T-helper 9 cell (primary cell): ENCODE measurements around the gene NHEJ1.

ENCODE experiments used
- DNase-seq: peaks from one replicate; pipeline ENCODE4 v3.0.0-alpha.2; 2020

The NHEJ1 gene

DNA sequence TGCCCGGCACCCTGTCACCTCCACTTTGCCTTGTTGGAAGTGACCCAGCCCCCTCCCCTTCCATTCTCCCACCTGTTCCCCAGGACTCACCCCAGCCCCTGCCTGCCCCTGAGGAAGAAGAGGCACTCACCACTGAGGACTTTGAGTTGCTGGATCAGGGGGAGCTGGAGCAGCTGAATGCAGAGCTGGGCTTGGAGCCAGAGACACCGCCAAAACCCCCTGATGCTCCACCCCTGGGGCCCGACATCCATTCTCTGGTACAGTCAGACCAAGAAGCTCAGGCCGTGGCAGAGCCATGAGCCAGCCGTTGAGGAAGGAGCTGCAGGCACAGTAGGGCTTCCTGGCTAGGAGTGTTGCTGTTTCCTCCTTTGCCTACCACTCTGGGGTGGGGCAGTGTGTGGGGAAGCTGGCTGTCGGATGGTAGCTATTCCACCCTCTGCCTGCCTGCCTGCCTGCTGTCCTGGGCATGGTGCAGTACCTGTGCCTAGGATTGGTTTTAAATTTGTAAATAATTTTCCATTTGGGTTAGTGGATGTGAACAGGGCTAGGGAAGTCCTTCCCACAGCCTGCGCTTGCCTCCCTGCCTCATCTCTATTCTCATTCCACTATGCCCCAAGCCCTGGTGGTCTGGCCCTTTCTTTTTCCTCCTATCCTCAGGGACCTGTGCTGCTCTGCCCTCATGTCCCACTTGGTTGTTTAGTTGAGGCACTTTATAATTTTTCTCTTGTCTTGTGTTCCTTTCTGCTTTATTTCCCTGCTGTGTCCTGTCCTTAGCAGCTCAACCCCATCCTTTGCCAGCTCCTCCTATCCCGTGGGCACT lies 21.9 kb upstream of the NHEJ1 start:
- DNase-seq: no peak

GRCh38 chr2:219181531-219181930 lies 20.9 kb upstream of the NHEJ1 start:
- DNase-seq: no peak

DNA sequence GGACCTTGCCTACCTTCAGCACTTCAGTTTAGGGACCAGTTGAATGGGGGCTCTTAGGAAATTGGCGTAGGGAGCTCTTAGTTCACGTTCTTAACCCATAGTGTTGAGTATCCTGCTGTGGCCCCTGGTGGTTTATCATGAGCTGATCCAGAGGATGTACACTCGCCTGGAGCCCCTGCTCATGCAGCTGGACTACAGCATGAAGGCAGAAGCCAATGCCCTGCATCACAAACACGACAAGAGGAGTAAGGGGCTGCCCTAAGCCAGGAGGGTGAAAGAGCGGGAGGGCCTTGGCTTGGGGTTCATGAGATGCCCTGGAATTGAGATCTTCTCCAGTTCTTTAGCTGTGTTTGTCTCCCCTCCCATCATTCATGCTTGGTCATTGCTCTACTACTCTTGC lies 20.3 kb upstream of the NHEJ1 start:
- no peak for DNase-seq

DNA sequence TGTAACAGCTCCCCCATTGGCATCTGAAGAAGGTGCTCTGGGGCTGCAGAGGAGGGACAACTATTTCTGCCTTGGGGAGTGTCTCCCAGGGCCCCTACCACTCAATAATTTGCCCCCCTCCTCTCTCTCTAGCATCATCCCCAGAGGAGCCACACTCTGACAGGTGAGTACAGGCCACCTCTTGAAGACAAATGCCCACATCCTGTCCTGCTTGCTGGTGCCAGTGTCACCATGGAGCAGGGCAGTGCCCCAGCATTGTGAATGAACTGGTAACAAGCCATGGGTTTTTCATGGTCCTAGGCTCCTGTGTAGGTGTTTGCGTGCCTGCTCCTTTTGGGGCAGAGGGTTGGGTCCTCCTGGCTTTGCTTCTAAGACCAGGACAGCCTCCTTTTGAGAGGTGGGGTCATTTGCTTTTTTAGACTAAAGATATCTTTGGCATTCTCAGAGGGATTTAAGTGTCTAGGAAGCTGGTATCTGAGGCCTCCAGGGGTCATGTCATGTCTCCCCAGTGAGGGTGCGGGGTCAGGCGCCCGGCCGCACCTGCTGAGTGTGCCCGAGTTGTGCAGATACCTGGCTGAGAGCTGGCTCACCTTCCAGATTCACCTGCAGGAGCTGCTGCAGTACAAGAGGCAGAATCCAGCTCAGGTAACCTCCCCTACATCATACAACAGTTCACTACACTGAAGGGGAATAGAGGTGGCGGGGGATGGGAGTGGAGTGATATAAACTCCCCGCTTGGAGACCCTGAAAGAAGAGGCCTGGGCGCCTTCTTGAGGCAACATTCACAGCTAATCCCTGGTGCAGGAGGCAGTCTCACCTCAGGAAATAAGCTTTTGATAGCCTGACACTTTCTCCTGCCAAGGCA lies 19.2 kb upstream of the NHEJ1 start:
- DNase-seq: no peak

- DNase-seq: peak; percentile 37
Observed at GRCh38 chr2:219178377-219179175, 18.0 kb upstream of the NHEJ1 start.

- peak; percentile 75 for DNase-seq
Observed at GRCh38 chr2:219177552-219178376, 17.1 kb upstream of the NHEJ1 start, which contains the start of gene RETREG2. Gene RETREG2, plus strand, starts transcription at chr2:219178275. Its CDS starts 78 bp downstream, at chr2:219178353.

DNA sequence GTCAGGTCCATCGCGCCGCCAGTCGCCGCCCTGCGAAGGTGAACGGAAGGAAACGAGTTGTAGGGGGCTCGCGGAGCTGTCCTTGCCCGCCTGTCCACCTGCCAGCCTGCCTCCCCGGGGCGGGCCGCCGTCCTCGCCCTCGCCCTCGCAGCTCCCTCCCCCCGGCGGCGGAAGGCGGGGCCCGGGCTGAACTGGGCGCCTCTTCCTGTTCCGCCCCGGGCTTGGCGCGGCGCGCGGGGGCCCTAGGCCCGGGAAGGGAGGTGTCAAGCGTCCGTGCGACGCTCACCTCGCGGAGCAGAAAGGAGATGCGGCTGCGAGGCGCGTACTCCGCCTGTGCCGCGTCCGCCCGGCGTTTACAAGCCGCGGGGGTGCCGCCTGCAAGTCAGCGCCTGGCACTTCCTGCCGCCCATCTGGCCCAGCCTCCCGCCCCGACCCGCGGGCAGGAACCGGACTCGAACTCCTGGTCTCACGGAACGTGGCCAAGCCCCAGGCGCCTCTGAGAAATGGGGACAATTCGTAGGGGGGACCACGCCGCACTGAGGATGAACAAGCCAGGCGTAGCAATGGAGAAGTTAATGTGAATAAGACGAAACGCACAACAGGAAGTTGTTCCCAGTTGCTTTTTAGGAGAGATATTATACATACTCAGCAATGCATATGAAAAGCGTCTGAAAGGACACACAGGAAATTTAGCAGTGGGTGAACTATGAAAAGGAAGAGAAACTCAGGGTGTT lies 16.4 kb upstream of the NHEJ1 start, which contains the start of gene CNPPD1:
Gene CNPPD1 (minus strand): TSS at position 108 of the 734 bp plus-strand sequence. CDS start 97 bp downstream, at position 11.
- DNase-seq: peak; percentile 80

DNA sequence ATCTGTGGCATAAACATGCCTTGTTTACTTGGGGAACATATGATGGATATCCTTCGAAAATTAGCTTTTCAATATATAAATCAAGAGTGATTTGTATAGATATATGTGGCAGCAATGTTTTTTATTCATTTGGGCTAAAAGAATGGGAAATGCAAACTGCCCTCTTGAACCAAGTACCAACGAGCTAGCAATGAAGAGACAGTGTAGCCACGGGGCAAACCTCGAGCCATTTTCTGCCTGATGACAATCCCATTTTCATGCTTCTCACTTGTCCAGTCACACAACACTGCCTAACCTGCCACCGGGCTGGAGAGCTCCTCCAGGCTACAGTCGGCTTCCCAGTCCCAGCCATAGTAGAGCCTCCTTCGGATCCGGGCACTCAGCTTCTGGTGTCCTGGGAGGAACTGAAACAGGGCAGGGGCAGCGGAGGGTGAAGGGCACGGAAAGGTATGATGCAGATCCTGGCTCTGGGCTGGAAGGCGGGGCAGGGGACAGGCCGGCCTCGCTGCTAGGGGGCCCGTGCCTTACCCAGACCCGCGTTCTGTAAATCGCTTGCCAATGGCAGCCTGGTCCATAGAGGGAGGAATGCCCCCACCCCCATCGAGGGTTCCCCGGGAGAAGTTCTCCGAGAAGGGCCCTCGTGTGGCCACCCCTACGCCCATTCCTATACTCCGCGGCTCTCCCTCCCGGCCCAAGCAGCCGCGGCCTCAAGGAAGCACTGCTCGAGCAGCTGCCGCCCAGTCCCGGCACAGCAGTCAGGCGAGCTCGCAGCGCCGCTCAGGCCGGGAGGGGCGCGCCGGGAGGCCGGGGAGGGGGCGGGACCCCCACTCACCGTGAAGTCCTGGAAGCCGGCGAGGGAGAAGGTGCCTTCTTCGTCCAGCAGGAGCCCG lies 15.6 kb upstream of the NHEJ1 start:
- no peak for DNase-seq

DNA sequence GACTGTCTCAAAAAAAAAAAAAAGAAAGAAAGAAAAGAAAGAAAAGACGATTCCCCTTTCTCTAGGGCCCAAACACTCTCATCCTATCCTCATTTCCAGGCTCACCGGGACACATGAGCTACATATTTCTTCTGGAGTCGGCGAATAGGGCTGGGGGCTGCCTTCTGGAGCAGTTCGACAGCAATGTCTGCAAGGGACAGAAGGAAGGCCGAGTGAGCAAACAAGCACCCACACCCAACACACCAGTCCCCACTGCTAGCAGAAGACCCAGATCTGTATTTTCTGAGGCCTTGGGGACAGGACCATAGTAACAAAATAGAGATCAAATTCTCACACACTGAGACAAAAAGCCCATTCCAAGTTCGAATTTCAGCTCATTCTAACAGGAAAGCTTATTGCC lies 14.9 kb upstream of the NHEJ1 start:
- no peak for DNase-seq

DNA sequence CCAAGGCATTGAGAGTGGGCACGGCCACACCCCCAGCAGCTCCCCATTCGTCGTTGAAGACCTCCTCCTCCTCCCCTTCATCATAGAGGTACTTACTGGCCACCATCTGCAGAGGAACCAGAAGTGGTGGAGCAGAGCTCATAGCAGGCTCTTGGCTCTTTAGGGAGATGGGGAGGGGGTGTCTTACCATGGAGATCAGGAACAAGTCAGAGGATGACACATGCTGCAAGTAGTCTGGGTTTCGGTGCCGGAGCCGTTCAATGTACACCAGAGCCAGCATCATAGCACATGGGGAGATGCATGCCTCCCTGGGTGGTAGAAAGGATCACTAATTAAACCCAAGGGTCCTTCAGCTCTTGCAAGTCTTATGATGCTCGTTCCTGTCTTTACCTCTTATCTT lies 14.2 kb upstream of the NHEJ1 start:
- no peak for DNase-seq

DNA sequence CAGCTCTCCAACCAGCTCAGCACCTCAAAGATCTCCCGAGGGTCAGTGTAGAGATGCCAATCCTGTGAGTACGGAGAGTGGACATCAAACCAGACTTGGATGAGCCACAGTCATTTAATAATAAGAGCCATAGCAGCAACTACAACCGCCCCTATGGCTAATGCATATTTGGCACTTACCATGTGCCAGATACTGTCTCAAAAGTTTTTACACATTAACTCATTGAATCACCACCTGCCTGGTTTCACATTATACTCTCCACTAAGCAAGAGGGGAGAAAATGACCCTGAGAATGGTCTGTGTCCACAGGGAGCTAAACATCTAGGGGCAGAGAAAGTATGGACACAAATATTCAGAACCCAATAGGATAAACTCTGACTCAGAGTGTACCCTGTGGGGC lies 13.5 kb upstream of the NHEJ1 start:
- no peak for DNase-seq

DNA sequence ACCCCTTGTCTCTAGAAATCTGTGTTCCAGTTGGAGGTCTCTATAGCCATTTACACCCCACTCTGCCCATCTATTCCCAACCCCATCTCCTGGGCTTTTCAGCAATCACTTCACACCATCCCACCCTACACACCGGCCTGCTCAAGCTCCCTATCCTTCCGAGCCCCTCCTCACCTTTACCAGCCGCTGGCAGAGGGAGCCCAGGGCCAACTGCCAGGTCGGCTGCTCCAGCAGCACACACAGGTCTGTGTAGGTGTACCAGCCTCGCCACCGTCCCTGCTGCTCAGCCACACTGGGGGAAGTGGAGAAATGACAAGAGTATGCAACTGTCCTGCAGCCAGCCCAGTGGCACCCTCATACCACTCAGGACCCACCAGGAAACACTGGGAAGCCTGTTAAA lies 12.6 kb upstream of the NHEJ1 start:
- DNase-seq: no peak

DNA sequence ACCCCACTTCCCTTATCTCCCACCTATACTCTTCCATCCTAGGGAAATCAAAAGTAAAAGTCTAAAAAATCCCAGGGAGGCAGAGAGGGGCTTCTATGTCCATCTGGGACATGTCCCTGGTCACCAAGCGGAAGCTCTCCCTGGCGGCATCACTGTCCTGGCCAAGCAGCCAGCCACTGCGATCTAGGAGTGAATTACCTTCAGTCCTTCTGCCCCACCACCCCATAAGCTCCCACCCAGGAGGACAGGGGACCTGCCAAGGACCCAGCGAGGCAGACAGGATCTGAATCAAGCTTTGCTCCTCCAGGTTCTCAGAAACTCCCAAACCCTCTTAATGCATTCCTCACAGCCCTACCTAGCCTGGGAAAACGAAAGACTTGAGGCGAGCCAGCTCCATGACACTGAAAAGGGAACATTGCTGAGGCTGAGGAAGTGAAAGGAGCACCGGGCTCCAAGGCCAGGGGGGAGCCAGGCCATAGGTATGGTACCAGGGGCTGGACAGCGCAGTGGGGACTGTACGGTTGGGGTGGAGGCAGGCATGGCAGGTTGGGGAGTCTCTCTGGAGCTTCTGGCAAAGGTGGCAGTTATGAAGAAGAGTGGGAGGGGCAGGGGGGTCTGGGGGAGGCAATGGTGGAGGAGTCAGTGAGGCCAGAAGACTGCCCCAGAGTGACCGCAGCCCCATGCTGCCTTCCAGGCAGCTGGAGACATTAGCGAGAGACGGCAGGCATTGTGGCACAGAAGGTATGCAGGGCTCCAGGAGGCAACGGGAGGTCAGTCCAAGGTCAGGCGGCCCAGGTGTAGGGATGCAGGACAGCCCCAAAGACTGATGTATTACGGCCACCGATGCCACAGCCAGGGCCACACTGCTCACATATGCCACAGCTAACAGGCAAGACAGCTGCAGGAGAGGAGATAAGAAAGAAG lies 11.9 kb upstream of the NHEJ1 start:
- DNase-seq: no peak

GRCh38 chr2:219171231-219171651 lies 10.6 kb upstream of the NHEJ1 start:
- DNase-seq: peak; percentile 12

DNA sequence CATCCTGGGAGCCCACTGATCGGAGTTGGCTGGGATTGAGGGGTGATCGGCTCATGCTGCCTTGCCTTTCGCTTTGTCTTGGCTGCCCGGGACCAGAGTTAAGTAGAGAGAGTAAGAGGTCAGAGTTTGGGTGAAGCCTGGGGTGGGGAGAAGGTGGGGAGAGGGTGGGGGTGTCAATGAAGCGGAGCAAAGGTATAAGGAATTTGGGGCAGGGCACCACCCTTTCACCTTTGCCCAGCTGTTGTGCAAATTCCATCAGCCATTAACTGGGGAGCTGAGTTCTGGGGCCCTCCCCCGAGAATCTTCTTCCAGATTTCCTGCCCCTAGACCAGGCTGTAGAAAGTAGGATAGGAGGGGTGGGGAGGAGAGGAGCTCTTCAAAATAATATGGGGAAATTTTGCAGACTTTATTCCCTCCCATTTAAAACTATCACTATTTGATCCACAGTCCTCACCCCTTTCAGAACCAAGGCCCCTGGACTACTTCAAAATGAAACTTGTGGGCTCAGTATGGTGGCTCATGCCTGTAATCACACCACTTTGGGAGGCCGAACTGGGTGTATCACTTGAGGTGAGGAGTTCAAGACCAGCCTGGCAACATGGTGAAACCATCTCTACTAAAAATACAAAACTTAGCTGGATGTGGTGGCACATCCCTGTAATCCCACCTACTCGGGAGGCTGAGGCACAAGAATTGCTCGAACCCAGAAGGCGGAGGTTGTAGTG lies 9.5 kb upstream of the NHEJ1 start, which contains the start of gene SLC23A3:
Gene SLC23A3 (minus strand): TSS at position 100 of the 725 bp plus-strand sequence. CDS start 45 bp downstream, at position 55.
- no peak for DNase-seq

- no peak for DNase-seq
Observed at GRCh38 chr2:219168932-219169331, 8.3 kb upstream of the NHEJ1 start.

GRCh38 chr2:219168526-219168925 lies 7.9 kb upstream of the NHEJ1 start:
- DNase-seq: no peak

- no peak for DNase-seq
Observed at GRCh38 chr2:219167997-219168396, 7.4 kb upstream of the NHEJ1 start.
